NCI-H748 (cell line): Measurements from ENCODE around the gene MPST.

Source experiments
- DNase-seq: peaks from one replicate; lab custom pipeline; 2025; ENCODE audit not compliant: unreplicated experiment; lab: John Stamatoyannopoulos, UW

MPST gene

DNA sequence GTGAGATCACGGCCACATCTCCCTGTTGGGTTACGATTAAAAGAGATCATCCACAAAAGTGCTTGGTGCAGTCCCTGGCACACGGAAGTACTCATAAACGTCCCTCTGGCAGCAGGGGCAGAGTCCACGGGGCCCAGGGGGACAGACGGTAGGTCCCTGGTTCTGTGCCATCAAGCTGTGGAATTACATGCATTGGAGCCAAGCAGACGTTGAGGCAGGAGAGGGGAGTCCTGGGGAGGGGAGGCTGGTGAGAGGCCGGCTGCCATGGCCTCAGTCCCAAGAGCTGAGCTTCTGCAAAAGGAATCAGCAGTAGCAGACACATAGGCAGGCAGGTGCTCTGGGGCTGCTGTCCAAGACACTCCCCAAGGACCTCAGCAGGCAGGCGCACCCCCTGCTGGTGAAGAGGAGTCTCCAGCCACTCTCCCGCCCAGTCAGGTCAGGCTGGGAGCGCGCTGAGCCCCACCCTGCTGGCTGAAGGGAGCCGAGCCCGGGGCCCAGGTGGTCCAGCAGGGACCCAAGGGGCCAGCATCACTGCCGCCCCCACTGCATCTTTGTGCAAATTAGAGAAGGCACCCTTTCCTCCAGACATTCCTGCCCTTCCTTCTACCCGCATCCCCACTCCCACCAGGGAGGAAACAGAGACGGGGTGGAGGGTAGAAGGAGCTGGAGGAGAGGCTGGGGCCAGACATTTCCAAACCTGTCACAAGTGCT, 24.4 kb downstream of the MPST start:
- no peak for DNase-seq

DNA sequence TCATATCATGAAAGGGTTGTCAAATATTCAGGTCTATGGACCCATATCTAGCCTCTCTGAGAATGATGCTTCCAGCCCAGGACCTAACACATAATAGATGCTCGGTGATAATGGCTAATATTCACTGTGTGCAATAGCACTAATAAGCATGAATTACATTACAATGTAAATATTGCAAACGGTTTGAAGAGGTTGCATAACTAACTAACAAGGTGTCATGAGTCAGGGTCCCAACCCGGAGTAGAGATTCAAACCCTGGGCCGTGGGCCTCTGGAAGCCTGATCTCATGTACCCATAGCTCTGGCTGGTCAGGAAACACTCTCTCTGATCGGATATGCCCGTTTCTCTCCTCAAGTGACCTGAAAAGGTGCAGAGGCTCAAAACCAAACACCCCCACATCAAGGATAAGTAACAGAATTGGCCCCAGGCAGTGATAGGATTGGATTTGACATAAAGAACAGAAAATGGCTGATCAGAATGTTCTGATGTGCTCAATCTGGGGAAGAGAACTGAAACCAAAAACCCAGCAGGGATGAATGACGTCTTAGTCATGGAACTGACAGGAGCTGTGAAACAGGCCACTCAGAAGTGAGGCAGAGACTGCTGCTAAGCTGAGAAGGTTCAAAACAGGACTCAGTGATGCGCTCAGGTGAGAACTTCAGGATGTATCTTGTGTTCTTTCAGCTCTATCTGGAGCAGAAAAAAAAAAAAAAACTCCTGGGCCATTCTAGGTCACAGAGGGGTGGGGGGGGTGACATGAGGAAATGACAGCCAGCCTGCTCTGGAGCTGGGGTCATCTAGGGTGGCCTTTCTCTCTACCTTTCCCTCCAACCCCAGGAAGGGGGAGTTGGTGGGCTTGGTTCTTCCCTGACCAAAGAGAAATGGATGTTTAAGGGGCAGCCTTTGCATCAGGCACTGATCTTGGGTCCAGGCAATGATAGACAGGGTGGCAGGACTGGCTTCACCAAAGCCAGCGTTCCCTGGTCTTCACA, 25.4 kb downstream of the MPST start:
- no peak for DNase-seq

DNA sequence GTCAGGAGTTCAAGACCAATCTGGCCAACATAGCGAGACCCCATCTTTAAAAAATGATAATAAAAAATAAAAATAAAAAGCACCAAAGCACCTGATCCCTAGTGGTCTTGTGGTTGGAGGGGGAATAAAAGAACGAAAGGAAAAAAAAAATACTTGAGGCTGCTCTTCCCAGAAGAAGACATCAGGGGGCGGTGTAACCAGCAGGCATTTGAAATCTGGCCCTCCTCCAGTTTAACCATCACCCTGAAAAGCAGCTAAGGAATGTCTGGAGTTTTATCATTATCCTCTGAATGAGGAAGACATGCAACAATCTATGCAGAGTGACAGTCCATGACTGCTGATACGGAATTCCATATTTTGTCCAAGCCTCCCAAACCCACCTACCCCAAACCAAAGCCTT, 26.4 kb downstream of the MPST start:
- peak; percentile 5 for DNase-seq

DNA sequence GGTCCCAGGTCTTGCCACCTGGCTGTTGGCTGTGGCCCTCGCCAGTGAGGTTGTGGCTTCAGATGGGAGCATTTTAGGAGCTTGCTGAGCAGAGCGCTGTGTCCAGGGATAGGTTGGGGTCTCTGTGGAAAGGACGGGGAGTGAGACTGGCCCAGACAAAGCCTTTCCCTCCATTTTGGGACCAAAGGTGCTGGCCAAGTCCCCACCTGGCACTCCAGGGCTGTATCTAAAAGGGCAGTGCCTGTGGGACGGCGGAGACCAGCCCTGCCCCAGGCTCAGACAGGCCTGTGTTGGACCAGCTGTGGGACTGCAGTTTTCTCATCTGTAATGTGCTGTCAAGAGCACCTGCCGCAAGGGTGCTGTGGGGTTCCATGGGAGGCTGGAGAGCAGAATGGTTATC, 27.0 kb downstream of the MPST start:
- no peak for DNase-seq

DNA sequence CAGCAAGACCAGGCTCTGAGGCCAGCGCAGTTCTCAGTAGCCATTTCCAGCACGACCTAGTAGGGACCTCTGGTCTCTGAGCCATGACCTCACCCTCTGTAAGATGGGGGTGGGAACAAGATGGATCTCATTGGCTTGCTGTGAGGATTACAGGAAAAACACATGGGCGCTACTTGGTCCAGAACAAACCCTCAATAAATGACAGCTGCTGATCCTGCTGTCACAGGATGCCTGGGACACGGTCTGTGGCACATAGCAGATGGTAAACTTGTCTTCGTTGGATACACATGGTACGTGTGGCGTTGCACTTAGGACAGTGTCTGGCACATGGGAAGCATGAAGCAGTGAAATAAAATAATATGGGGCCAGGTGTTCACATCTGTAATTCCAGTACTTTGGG, 27.5 kb downstream of the MPST start:
- no peak for DNase-seq

DNA sequence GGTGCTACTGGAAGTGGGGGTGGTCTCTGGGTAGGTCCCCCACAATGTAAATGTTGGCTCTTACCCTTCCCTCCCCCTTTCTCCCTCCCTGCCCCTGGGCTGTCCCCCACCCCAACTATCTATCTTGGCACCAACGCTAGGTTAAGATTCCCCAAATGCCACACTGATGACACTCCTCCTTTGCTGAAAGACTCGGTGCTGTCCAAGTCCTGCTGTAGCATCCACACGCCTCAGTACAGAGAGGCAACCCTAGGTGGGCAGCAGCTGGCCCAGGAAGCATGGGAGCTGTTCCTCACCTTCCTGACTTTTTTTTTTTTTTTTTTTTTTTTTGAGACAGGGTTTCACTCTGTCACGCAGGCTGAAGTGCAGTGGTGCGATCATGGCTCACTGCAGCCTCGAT, 28.6 kb downstream of the MPST start:
- DNase-seq: no peak

GRCh38 chr22:37049224-37049623, 29.7 kb downstream of the MPST start:
- no peak for DNase-seq

DNA sequence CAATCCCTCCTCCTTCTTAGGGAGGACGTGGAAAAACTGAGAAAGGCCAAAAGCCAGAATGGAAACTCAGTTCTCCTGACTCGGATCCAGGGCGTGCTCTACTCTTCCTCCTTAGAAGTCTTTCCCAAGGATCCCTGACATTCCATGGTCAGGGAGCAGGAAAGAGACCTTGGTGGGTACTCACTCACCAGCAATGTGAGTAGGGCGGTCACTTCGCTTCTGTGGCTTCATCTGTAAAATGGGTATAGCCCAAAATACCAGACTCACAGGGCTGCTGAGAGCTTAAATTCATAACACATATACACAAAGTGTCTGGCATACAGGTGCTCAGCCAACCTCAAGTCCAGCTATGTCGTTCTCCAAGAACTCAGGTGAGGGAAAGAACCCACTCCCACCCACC, 31.4 kb downstream of the MPST start:
- DNase-seq: no peak

DNA sequence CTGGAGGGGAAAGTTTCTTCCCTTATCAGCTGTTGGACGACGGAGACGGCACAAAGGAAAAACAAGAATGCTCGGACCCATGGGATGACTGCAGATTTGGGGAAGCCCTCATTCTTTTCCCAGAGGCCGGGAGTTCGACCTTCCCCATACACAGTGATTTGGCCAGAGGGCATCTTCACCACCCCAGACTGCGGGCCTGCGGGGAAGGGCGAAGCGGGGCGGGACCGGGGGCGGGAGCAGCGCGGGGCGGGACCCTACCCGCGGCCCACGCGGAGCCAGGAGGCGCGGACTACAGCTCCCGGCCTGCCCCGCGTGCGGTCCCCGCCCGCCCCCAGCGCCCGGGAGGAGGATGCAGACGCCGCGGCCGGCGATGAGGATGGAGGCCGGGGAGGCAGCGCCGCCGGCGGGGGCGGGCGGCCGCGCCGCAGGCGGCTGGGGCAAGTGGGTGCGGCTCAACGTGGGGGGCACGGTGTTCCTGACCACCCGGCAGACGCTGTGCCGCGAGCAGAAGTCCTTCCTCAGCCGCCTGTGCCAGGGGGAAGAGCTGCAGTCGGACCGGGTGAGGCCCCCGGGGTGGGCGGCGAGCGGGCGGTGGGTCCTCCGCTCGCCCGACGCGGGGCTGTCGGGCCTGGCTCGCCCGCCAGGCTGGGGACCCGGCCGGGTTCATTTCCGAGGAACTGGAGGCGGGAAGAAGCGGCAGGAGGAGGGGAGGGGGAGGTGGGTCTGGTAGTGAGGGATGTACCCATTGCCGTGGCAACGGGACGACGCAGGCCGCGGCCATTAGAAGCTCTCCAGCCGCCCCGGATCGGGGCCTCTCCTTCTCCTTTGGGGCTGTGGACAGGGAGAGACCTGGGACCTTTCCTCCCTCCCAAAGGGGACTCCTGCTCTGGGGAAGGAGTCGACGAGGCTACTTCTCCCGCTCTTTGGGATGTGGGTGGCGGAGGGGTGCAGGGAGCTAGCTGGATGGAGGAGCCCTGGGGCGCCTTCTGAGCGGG, 32.1 kb downstream of the MPST start, which contains the start of gene KCTD17:
Gene KCTD17, plus strand, starts transcription at position 352 of the 995 bp plus-strand sequence. Its CDS starts 19 bp downstream, at position 371.
- peak; percentile 72 for DNase-seq

DNA sequence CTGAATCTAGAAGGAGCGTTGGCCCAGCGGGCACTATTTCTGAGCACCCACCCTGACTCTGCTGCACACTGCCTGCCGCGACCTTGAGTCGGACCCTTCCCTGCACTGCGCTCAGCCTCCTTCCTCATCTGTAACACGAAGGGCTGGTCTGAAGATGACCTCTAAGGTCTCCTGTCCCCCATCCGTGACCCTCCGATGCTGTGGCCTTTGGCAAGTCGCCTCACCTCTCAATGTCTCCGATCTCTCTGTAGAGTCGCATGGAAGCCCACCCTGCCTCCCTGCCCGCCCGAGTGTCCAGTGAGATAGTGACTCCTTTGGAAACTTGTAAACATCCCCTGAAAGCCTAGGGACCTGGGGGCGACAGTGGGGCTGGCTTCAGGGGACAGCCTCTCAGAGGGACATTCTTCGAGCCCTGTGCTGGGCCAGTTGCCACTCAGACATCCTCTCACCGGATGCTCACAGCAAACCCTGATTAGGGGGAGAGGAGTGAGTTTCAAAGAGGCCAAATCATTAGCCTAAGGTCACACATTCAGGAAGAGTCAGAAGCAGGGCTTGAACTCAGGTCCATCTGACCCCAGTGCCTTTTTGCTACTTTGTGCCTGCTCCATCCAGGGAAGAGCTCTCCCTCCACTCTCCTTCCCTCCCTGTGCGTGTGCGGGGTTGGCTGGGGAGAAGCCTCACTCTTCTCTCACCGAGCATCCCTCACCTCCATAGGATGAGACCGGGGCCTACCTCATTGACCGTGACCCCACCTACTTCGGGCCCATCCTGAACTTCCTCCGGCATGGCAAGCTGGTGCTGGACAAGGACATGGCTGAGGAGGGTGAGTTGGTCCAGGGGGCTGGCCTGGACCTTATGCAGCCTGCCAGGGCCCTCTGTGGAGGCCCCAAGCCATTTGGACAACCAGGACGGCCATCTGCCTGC, 33.1 kb downstream of the MPST start:
- no peak for DNase-seq

GRCh38 chr22:37053310-37054055, 33.9 kb downstream of the MPST start:
- no peak for DNase-seq

DNA sequence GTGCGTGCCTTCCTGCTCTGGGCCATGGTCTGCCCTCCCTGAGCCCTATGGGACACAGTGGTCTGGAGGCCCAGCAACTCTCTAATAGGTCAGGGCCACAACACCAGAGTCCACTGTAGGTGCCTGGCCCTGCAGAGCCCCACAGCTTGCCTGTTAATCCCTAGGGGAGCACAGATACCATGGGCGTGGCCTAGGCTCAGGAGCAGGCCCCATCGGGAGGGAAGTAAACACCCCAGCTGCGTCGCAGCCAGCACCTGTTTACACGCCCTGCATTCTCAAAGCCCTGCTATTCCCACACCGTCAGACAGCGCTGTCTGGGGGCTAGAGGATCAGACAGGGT, 34.5 kb downstream of the MPST start:
- DNase-seq: peak; percentile 10

- no peak for DNase-seq
These were observed 35.2 kb downstream of the MPST start for GRCh38 chr22:37054600-37055365.

GRCh38 chr22:37056246-37056645, 36.7 kb downstream of the MPST start:
- DNase-seq: no peak

GRCh38 chr22:37057226-37057625, 37.7 kb downstream of the MPST start:
- DNase-seq: no peak

DNA sequence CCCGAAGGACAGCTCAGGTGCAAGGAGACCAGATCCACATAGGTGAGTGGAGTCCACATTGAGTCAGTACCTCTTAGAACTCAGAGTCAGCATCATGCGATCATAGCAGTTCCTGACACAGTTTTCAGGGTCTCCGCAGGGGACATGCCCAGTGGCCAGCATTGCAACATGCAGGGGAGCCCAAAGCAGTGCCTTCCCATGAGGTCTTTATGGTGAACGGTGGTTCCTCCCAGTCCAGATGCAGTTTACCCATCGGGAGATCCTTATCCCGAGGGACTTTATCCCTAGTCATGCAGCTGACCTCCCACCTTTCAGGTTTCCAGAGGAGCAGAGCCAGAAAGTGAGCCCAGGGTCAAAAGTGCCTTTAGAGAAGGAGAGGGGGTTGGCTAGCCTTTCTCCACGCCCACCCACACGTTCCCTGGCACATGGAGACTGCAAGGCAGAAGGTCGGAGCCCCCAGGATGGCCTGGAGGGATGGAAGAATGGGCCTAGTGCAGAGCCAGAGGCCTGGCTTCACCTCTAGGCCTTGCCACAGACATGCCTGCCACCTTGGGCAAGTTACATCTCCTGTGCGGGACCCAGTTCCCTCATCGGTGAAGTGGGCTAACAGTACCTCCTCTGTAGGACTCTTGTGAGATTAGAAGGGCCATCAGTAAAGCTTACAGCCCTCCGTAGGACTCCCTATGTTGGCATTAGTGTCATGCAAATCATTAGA, 38.4 kb downstream of the MPST start:
- DNase-seq: no peak

DNA sequence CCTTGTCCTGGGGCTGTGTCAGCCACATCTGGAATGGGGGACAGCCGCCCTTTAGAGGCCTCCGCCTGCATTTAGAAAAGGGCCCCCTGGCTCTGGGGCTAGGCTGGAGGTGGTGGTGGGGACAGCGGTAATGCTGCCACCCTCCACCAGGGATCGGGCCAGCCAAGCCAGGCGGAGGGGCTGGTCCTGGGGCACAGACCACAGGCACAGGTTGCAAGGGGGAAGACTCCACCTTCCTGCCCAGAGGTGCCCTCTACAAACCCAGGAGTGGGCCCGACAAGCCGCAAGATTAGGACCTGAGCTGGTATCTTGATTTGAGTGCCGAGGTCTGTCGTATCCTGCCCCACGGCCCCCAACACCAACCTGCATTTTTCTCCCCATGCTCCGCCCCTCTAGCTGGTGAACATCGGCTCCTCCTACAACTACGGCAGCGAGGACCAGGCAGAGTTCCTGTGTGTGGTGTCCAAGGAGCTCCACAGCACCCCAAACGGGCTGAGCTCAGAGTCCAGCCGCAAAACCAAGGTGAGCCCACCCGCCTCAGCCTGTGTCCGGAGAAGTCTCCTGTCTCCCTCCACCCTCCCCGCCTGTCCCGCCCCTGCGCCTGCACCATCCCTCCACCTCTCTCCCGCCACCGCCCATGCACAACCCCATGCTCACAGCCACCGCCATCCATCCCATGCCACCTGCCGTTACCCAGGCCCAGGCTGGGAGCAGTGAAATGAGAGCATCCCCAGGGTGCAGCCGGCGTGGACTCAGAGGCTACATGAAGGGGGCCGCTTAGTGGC, 39.6 kb downstream of the MPST start:
- no peak for DNase-seq
